ENCODE measurements around the gene TAF11L10. TPM values are rescaled to one million over a fixed set of nuclear protein-coding genes. Genes with fewer than 3 reads are reported as not detected.
"Not testable (repeated sequence)": the region's sequence is repeated elsewhere in the genome, so short reads cannot be mapped to it uniquely, and the experiment has no call there.

The TAF11L10 gene
- total RNA-seq, result not detected

- H3K27me3 ChIP-seq; intact Hi-C loops (cut with DNase I); H3K27ac ChIP-seq; H3K4me3 ChIP-seq; H3K36me3 ChIP-seq; H3K4me1 ChIP-seq; H3K9me3 ChIP-seq; DNase-seq (ENCODE audit: low spot score in 2 of 2): not testable (repeated sequence)
These were observed at the start of gene TAF11L10 for GRCh38 chr5:17597728-17598127. Gene TAF11L10, minus strand, starts transcription at chr5:17597828.

DNA sequence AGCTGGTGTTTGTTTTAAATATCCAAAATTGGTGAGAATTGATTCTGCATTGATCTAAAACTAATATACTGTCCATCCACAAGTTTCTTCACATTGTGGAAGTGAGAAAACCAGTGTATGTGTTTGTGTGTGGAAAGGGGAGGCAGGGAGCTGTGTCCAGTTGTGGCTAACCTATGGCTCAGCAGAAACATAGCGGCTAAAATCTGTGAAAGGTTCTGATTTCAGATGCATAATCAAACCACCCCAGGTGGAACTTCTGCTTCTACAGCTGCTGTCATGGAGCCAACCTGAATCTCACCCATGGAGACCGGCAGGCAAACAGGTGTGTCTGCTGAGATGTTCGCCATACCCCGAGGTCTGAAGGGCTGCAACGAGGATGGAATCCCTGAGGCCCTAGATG, 36.5 kb upstream of the TAF11L10 start, which contains the start of gene TAF11L14:
Gene TAF11L14 (plus strand): TSS at position 301 of the 400 bp plus-strand sequence.
- no peaks in the 10 kb centered on the region for H3K27me3 ChIP-seq
- H3K4me3 ChIP-seq, result no peak within 1 kb of the TSS
- no peaks in the 10 kb centered on the region for H3K4me1 ChIP-seq
- H3K27ac ChIP-seq, result no peak within 1 kb of the TSS
- TF ChIP-seq CTCF (IDR thresholded peaks at IDR 0.05), result no peak
- intact Hi-C loops (cut with DNase I), result no loop called here
- no peaks in the 10 kb centered on the region for H3K9me3 ChIP-seq
- DNase-seq (ENCODE audit: low spot score in 2 of 2), result no peak
- no peaks in the 10 kb centered on the region for H3K36me3 ChIP-seq

GRCh38 chr5:17631788-17632187, 34.2 kb upstream of the TAF11L10 start, which contains the start of gene TAF11L13:
Gene TAF11L13, plus strand, starts transcription at chr5:17632088.
- H3K9me3 ChIP-seq; H3K27ac ChIP-seq; H3K36me3 ChIP-seq; H3K4me1 ChIP-seq; DNase-seq (ENCODE audit: low spot score in 2 of 2); intact Hi-C loops (cut with DNase I); H3K27me3 ChIP-seq; H3K4me3 ChIP-seq: not testable (repeated sequence)

DNA sequence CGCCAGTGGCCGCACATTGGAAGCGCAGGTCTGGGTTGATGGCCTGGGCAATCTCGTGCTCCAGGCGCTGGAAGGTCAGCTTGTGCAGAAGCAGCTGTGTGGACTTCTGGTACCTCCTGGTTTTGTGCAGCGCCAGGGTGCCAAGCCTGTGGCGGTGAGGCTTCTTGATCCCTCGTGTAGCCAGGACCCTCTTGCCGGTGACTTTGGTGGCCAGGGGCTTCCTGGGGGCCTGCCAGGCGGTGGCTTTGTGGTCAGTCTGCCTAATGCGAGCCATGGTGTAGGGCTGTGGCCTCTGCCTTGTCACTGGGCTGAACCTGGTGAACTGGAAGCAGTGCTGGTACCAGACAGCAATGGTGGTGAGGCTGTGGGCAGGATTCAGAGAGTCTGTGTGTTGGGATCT, 28.1 kb upstream of the TAF11L10 start:
- Histone ChIP-seq H3K27ac (no peak overlapping the region), H3K27me3 (no peaks in the 10 kb centered on the region), H3K36me3 (no peaks in the 10 kb centered on the region), H3K4me3 (no peak overlapping the region), H3K4me1 (no peaks in the 10 kb centered on the region), H3K9me3 (no peaks in the 10 kb centered on the region)
- intact Hi-C loops (cut with DNase I), result no loop called here
- TF ChIP-seq CTCF (IDR thresholded peaks at IDR 0.05), result no peak
- DNase-seq (ENCODE audit: low spot score in 2 of 2), result no peak

DNA sequence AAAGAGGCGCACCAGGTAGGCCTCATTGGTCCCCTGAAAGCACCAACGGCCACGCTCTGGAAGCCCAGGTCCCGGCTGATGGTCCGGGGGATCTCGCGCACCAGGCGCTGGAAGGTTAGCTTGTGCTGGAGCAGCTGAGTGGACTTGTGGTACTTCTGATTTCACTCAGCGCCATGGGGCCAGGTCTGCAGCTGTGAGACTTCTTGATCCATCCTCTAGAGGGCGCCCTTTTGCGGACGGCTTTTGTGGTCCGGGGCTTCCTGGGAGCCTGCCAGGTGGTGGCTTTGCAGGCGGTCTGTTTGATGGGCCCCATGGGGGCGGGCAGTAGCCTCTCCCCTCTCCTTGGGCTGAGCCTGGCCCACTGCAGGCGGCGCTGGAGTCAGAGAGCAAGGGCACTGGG, 23.0 kb upstream of the TAF11L10 start:
- no peak for TF ChIP-seq CTCF (IDR thresholded peaks at IDR 0.05)
- no peak for DNase-seq (ENCODE audit: low spot score in 2 of 2)
- Histone ChIP-seq H3K4me3 (no peak overlapping the region), H3K36me3 (no peaks in the 10 kb centered on the region), H3K27me3 (no peaks in the 10 kb centered on the region), H3K27ac (no peak overlapping the region), H3K4me1 (no peaks in the 10 kb centered on the region), H3K9me3 (no peaks in the 10 kb centered on the region)
- intact Hi-C loops (cut with DNase I), result no loop called here

GRCh38 chr5:17619354-17619753, 21.7 kb upstream of the TAF11L10 start:
- Histone ChIP-seq H3K27ac (no peak overlapping the region), H3K27me3 (no peaks in the 10 kb centered on the region), H3K4me3 (no peak overlapping the region), H3K36me3 (no peaks in the 10 kb centered on the region), H3K9me3 (no peaks in the 10 kb centered on the region), H3K4me1 (no peaks in the 10 kb centered on the region)
- intact Hi-C loops (cut with DNase I), result no loop called here
- no peak for TF ChIP-seq CTCF (IDR thresholded peaks at IDR 0.05)
- no peak for DNase-seq (ENCODE audit: low spot score in 2 of 2)
